ENCODE data around the gene SAPCD2. TPM values are rescaled to one million over a fixed set of nuclear protein-coding genes. Genes with fewer than 3 reads are reported as not detected.
"Not testable (repeated sequence)": the region's sequence is repeated elsewhere in the genome, so short reads cannot be mapped to it uniquely, and the experiment has no call there.

Gene SAPCD2
- total and polyA plus RNA-seq, 2 experiments from 2014 or later, result 13.4 to 60.3 TPM

DNA sequence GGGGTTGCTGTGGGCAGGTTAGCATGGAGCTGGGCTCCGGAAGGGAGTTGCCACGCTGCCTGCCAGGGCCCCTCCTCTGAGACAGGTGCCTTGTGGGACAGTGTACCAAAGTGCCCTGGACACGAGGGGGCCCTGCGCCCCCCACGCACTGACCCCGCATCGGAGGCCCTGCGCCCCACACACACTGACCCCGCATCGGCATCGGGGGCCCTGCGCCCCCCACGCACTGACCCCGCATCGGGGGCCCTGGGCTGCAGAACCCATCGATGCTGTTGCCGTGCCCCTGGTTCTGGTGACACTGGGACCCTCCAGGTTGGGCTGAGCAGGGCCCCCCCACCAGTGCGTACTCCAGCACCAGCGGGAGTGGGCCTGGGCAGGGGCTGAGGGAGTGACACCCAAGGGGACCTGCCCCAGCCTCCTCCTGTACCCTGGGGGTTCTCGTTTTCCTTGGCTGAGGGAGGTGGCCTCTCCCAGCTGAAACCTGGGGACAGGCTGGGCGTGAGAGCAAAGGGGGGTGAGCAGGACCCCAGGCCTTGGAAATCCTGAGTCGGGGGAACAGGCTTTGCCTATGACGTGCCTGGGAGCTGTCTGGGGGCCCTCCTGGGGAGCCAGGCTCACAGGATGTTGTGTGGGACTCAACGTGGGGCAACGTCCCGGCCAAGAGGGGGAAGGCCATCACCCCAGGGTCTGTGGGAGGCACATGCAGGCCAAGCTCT, 6.9 kb downstream of the SAPCD2 start:
- Histone ChIP-seq H4K20me1 (replicated peaks; ENCODE audit: insufficient read depth) (peaks cover 3% of the 10 kb centered on the region; the same call in 1 of the 2 replicates), H3K79me2 (replicated peaks; ENCODE audit: insufficient read depth) (peaks cover 7% of the 10 kb centered on the region; the same call in 1 of the 2 replicates), H3K9me2 (ENCODE audit: insufficient read depth) (no peaks in the 10 kb centered on the region), H3K4me3 (no peak overlapping the region), H3K27me3 (ENCODE audit: insufficient read depth) (peaks cover 4% of the 10 kb centered on the region; the same call in 1 of the 2 replicates), H2AFZ (no peak overlapping the region), H3K4me2 (no peak overlapping the region), H3K27ac (ENCODE audit: low read depth) (no peak overlapping the region), H3F3A (replicated peaks; ENCODE audit: low read depth) (peaks cover 7% of the 10 kb centered on the region; the same call in 1 of the 2 replicates), H3K4me1 (ENCODE audit: insufficient read depth) (peaks cover 6% of the 10 kb centered on the region; the same call in 1 of the 2 replicates), H3K36me3 (ENCODE audit: insufficient read depth) (no peaks in the 10 kb centered on the region; the same call in 1 of the 2 replicates)
- Mint-ChIP-seq H3K36me3 (ENCODE audit: low read depth) (no peaks in the 10 kb centered on the region; the same call in 2 of the 3 replicates), H3K9me3 (no peaks in the 10 kb centered on the region), H3K27me3 (ENCODE audit: insufficient read depth, low read depth, poor library complexity) (peaks cover 3% of the 10 kb centered on the region), H3K4me1 (peaks cover 10% of the 10 kb centered on the region), H3K4me3 (no peak overlapping the region), H3K27ac (no peak overlapping the region)
- no peak for TF ChIP-seq EZH2phosphoT487 (IDR thresholded peaks at IDR 0.05; ENCODE audit: unreplicated experiment)
- no peak for TF ChIP-seq EZH2 (IDR thresholded peaks at IDR 0.05; ENCODE audit: low read depth, unreplicated experiment)
- no peak for TF ChIP-seq POLR2AphosphoS5 (IDR thresholded peaks at IDR 0.05; ENCODE audit: low read depth)
- no peak for TF ChIP-seq ZNF114 (CRISPR knock-in tag; IDR thresholded peaks at IDR 0.05)
- no peak for TF ChIP-seq REST (IDR thresholded peaks at IDR 0.05; ENCODE audit: unreplicated experiment)
- no peak for TF ChIP-seq ZNF462 (CRISPR knock-in tag; IDR thresholded peaks at IDR 0.05)
- no peak for TF ChIP-seq JUNB (IDR thresholded peaks at IDR 0.05; ENCODE audit: unreplicated experiment)
- peak; percentile 2; the same call in 2 of the 3 replicates for ATAC-seq
- DNase-seq (ENCODE audit: low spot score), result no peak

GRCh38 chr9:137062798-137063197, 7.6 kb downstream of the SAPCD2 start:
- H3K4me1 ChIP-seq (ENCODE audit: insufficient read depth); H3K9me2 ChIP-seq (ENCODE audit: insufficient read depth); H3K27ac ChIP-seq (ENCODE audit: low read depth); H3K4me1 Mint-ChIP-seq; H3K27me3 Mint-ChIP-seq (ENCODE audit: insufficient read depth, low read depth, poor library complexity); H3K27me3 ChIP-seq (ENCODE audit: insufficient read depth); ATAC-seq; H3K9me3 Mint-ChIP-seq; H3K27ac Mint-ChIP-seq; H3K4me3 Mint-ChIP-seq; H3F3A ChIP-seq (replicated peaks; ENCODE audit: low read depth); H3K4me3 ChIP-seq; H3K36me3 ChIP-seq (ENCODE audit: insufficient read depth); H3K4me2 ChIP-seq; H4K20me1 ChIP-seq (replicated peaks; ENCODE audit: insufficient read depth); H2AFZ ChIP-seq; H3K36me3 Mint-ChIP-seq (ENCODE audit: low read depth); DNase-seq (ENCODE audit: low spot score); H3K79me2 ChIP-seq (replicated peaks; ENCODE audit: insufficient read depth): not testable (repeated sequence)
